HepG2 (cell line): ENCODE data around the gene ZNF442. TPM values are rescaled to one million over a fixed set of nuclear protein-coding genes. Genes with fewer than 3 reads are reported as not detected.

Experiments used
- AFF4 ChIP-seq: sonication (generic); formaldehyde crosslinking; IDR thresholded peaks from 2 replicates; pipeline ENCODE4 v1.4.0; 2020; ENCODE audit warnings: missing genetic modification reagents
- ARID3A ChIP-seq: IDR thresholded peaks from 2 replicates; pipeline ENCODE4 v1.6.1; 2012; ENCODE audit warnings: low read depth, low read length, improper control_type of control experiment
- BHLHE40 ChIP-seq: IDR thresholded peaks from 2 replicates; pipeline ENCODE4 v1.6.1; 2011; ENCODE audit warnings: low read length, improper control_type of control experiment
- EHMT2 ChIP-seq: fragments of 200-600 bp; sonication (generic); IDR thresholded peaks from 2 replicates; pipeline ENCODE4 v1.7.0; 2017; ENCODE audit warnings: antibody characterized with exemption, low read depth, low read length, borderline replicate concordance
- GLI4 ChIP-seq: sonication (generic); formaldehyde crosslinking; IDR thresholded peaks from 2 replicates; pipeline ENCODE4 v1.5.1; 2020; ENCODE audit warnings: missing genetic modification reagents, mild to moderate bottlenecking, moderate library complexity, borderline replicate concordance
- IKZF4 ChIP-seq: sonication (generic); formaldehyde crosslinking; IDR thresholded peaks from 2 replicates; pipeline ENCODE4 v1.5.1; 2020; ENCODE audit warnings: borderline replicate concordance, mild to moderate bottlenecking, low read depth, missing genetic modification reagents; ENCODE audit errors: not compliant biosample characterization
- KLF12 ChIP-seq: sonication (generic); formaldehyde crosslinking; IDR thresholded peaks from 2 replicates; pipeline ENCODE4 v1.4.0; 2020; ENCODE audit warnings: missing genetic modification reagents, borderline replicate concordance
- NR2F1 ChIP-seq, 2 experiments: fragments of 450-650 bp in 1 of 2; formaldehyde crosslinking in 1 of 2; IDR thresholded peaks; 2 replicates each; pipeline versions ENCODE4 v1.5.0 to v1.6.1; 2016 to 2020; ENCODE audit warnings: mild to moderate bottlenecking in 1 of 2, missing compliant biosample characterization in 1 of 2, missing genetic modification reagents in 1 of 2, moderate library complexity in 1 of 2
- NRL ChIP-seq: sonication (generic); formaldehyde crosslinking; IDR thresholded peaks from 2 replicates; pipeline ENCODE4 v1.5.0; 2020; ENCODE audit warnings: missing genetic modification reagents, mild to moderate bottlenecking, moderate library complexity, borderline replicate concordance
- PCBP2 ChIP-seq: fragments of 200-400 bp; formaldehyde crosslinking; optimal IDR thresholded peaks from 2 replicates; pipeline ENCODE3; 2018; ENCODE audit warnings: low read length, low read depth; ENCODE audit not compliant: poor library complexity, severe bottlenecking
- POGK ChIP-seq: sonication (generic); formaldehyde crosslinking; conservative IDR thresholded peaks from 2 replicates; pipeline ENCODE4 v1.8.0; 2022; ENCODE audit warnings: mild to moderate bottlenecking, moderate library complexity, missing genetic modification reagents
- RBFOX2 ChIP-seq: fragments of 200-400 bp; formaldehyde crosslinking; IDR thresholded peaks from 2 replicates; pipeline ENCODE4 v1.6.1; 2017; ENCODE audit warnings: low read depth, mild to moderate bottlenecking, low read length
- SALL1 ChIP-seq: sonication (generic); formaldehyde crosslinking; IDR thresholded peaks from 2 replicates; pipeline ENCODE4 v1.8.0; 2022; ENCODE audit warnings: mild to moderate bottlenecking, missing genetic modification reagents
- SAP130 ChIP-seq: IDR thresholded peaks from 2 replicates; pipeline ENCODE4 v1.6.1; 2016; ENCODE audit warnings: low read depth
- TRIM22 ChIP-seq: fragments of 450-650 bp; IDR thresholded peaks from 2 replicates; pipeline ENCODE4 v1.6.1; 2017
- ZEB1 ChIP-seq: IDR thresholded peaks from 2 replicates; pipeline ENCODE4 v1.6.1; 2012; ENCODE audit warnings: mild to moderate bottlenecking, low read depth, inconsistent platforms; ENCODE audit not compliant: insufficient replicate concordance
- ZSCAN31 ChIP-seq: sonication (generic); formaldehyde crosslinking; IDR thresholded peaks from 2 replicates; pipeline ENCODE4 v1.5.0; 2020; ENCODE audit warnings: low read depth, mild to moderate bottlenecking, missing genetic modification reagents
- polyA plus RNA-seq, 8 experiments: library from polyadenylated mRNA; depleted of rRNA in 3 of 8; stranded (reverse) in 7 of 8; unstranded in 1 of 8; fragments of >200 nt; fragmentation: Illumina TruSeq in 4 of 8; extraction: Trizol in 4 of 8; gene quantifications; 2 replicates each; pipeline versions ENCODE4 v1.2.1 to v1.2.3, GENCODE V29; 2011 to 2016; ENCODE audit warnings: low read depth in 4 of 8, missing spikeins in 1 of 8, mixed read lengths in 1 of 8; ENCODE audit not compliant: insufficient read depth in 1 of 8
- total RNA-seq, 5 experiments: library from RNA; depleted of rRNA; stranded (reverse); fragments of >200 nt; fragmentation: Illumina TruSeq; extraction: Trizol; gene quantifications; 2 replicates each; pipeline ENCODE4 v1.2.3, GENCODE V29; 2016; ENCODE audit warnings: low read depth in 1 of 5

Gene ZNF442
- total and polyA plus RNA-seq, 2 of the 13 experiments (the other 11 are each of a cell fraction or from before 2014, with no cell fraction given) = 1.0 to 6.0 TPM

GRCh38 chr19:12400633-12401502 lies 35.4 kb upstream of the ZNF442 start, which contains the start of gene ZNF799 (continued):
- TF ChIP-seq PCBP2 = no peak
- TF ChIP-seq NRL (CRISPR knock-in tag) = peak; percentile 10; the same call in 1 of the 2 replicates
- TF ChIP-seq GLI4 (CRISPR knock-in tag) = peak; percentile 73; the same call in 1 of the 2 replicates
- TF ChIP-seq RBFOX2 = peak; percentile 83
- peak; percentile 38; the same call in 1 of the 2 replicates for TF ChIP-seq ZSCAN31 (CRISPR knock-in tag)
- no peak for TF ChIP-seq AFF4 (CRISPR knock-in tag)
- TF ChIP-seq BHLHE40 = no peak
- TF ChIP-seq TRIM22 = no peak
- TF ChIP-seq IKZF4 = peak; percentile 19
- TF ChIP-seq ZEB1 = no peak
- no peak; the same call in 1 of the 2 replicates for TF ChIP-seq KLF12 (CRISPR knock-in tag)
- no peak for TF ChIP-seq EHMT2
- peak; percentile 71; the same call in 1 of the 2 replicates for TF ChIP-seq ARID3A
- TF ChIP-seq SALL1 (CRISPR knock-in tag) = peak; percentile 65
- no peak for TF ChIP-seq NR2F1 (CRISPR knock-in tag; IDR thresholded peaks at IDR 0.05)
- peak; percentile 85 for TF ChIP-seq SAP130 (CRISPR knock-in tag)
- 0 out of 2 replicates have a peak, but pooled peaks have one; percentile 22 for TF ChIP-seq POGK (CRISPR knock-in tag)
